ENCODE data around the gene FAAP20. TPM values are rescaled to one million over a fixed set of nuclear protein-coding genes. Genes with fewer than 3 reads are reported as not detected.

FAAP20 gene
- total and polyA plus RNA-seq, 10 of the 15 experiments (the other 5 are each of a cell fraction or from before 2014, with no cell fraction given), result 0.79 to 91.8 (median 20.9) TPM

- H2AFZ ChIP-seq (ENCODE audit: control insufficient read depth, low read depth, low read length), result no peak overlapping the region
- no peak overlapping the region for H3K4me3 ChIP-seq
- ATAC-seq (no peak), FAIRE-seq (no peak), DNase-seq (ENCODE audit: low read depth, low spot score) (no peak)
- H3K27me3 ChIP-seq (replicated peaks in 1 of 2; ENCODE audit: control insufficient read depth in 2 of 2, insufficient read depth in 2 of 2, low read length in 1 of 2), result no peaks in the 10 kb centered on the region; a peak in 1 of 4 replicates
- no peaks in the 10 kb centered on the region for H3K9me3 ChIP-seq (replicated peaks; ENCODE audit: control insufficient read depth, insufficient read depth, low read length)
- no peaks in the 10 kb centered on the region for H3K4me1 ChIP-seq (ENCODE audit: control insufficient read depth, insufficient read depth, low read length)
- H3K79me2 ChIP-seq (ENCODE audit: control insufficient read depth, insufficient read depth, low read length), result no peaks in the 10 kb centered on the region
- SMC1A ChIA-PET (ENCODE audit: uncharacterized antibody, unreplicated experiment), result no interaction called here
- intact Hi-C loops (cut with micrococcal nuclease; ENCODE audit: unreplicated experiment) (no loop called here), in situ Hi-C loops (cut with MboI) (no loop called here)
- POLR2A ChIA-PET, result no interaction called here
- no peaks in the 10 kb centered on the region for H4K20me1 ChIP-seq (ENCODE audit: control insufficient read depth, insufficient read depth)
- no TSS peak for BruUV-seq (replicated peaks)
- H3K27ac ChIP-seq (ENCODE audit: control insufficient read depth, insufficient read depth), result no peak overlapping the region
- WGBS (ENCODE audit: insufficient coverage, insufficient replicate concordance, low lambda C conversion rate, missing lambda C conversion rate), result 49% methylated on average over 31 of the region's 32 CpGs
- no peak for TF ChIP-seq SP1 (IDR thresholded peaks at IDR 0.05; ENCODE audit: low read depth, low read length)
- no peaks in the 10 kb centered on the region for H3K36me3 ChIP-seq (ENCODE audit: control insufficient read depth in 2 of 2, insufficient read depth in 2 of 2, low read length in 1 of 2)
- H3K9ac ChIP-seq (ENCODE audit: control insufficient read depth, insufficient read depth, low read length), result no peak overlapping the region
- RAD21 ChIA-PET (ENCODE audit: unreplicated experiment), result no interaction called here
- CTCF ChIA-PET, result no interaction called here
- H3K4me2 ChIP-seq (ENCODE audit: control insufficient read depth, insufficient read depth), result no peak overlapping the region
Observed at GRCh38 chr1:2213576-2214505, 19.3 kb upstream of the FAAP20 start.

DNA sequence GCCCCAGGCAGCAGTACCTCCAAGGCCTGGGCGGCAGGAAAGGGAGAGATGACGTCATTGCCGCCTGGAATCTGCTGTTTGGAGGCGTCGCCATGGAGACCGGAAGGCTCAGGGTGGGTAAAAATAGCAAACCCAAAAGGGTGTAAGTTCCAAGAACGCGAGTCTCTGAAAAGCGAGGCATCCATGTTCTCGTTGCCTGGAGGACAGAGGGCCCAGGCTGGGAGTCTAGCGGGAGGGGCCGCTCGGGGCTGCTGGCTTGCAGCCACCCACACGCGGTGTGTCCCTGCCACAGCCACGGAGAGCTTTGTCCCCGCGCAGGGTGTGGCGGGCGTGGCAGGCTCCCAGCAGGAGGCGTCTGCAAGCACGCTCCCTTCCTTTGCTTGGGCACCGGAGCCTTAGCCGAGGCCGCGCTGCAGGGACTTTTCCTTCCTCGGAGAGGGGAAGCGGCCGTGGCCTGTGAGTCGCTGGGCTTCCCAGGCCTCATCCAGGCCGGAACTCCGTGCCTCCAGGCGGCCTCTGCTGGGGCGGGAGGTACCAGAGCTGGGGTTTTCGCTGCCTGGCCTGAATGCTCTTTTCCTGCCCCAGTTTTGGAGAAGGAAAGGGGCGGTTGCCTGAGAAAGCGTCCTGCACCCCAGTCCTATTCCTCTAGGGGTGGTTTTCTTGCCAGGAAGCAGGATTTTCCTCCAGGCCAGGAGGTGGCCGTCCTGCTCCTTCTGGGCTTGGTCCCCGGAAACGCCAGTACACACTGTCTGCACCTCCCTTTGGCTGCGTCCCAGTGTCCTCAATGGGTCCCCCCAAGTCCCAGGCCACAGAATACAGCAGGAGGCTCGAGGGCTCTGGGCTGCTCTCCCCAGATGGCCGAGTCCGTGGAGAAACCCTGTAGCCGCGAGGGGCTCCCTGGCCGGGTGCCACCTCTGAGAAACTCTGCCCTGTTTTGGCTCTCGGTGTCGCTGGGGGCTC is 18.2 kb upstream of the FAAP20 start:
- Histone ChIP-seq H3K9me3 (replicated peaks; ENCODE audit: control insufficient read depth, insufficient read depth, low read length) (no peaks in the 10 kb centered on the region), H3K4me2 (ENCODE audit: control insufficient read depth, insufficient read depth) (peak overlapping the region; percentile 53; the same call in 1 of the 2 replicates), H4K20me1 (ENCODE audit: control insufficient read depth, insufficient read depth) (no peaks in the 10 kb centered on the region), H3K27ac (ENCODE audit: control insufficient read depth, insufficient read depth) (no peak overlapping the region), H2AFZ (ENCODE audit: control insufficient read depth, low read depth, low read length) (peak overlapping the region; percentile 40), H3K36me3 (ENCODE audit: control insufficient read depth in 2 of 2, insufficient read depth in 2 of 2, low read length in 1 of 2) (no peaks in the 10 kb centered on the region), H3K4me3 (no peak overlapping the region), H3K9ac (ENCODE audit: control insufficient read depth, insufficient read depth, low read length) (0 out of 2 replicates have a peak overlapping the region, but pooled peaks have one; percentile 4), H3K4me1 (ENCODE audit: control insufficient read depth, insufficient read depth, low read length) (no peaks in the 10 kb centered on the region), H3K79me2 (ENCODE audit: control insufficient read depth, insufficient read depth, low read length) (no peaks in the 10 kb centered on the region), H3K27me3 (replicated peaks in 1 of 2; ENCODE audit: control insufficient read depth in 2 of 2, insufficient read depth in 2 of 2, low read length in 1 of 2) (no peaks in the 10 kb centered on the region; a peak in 1 of 4 replicates)
- intact Hi-C loops (cut with micrococcal nuclease; ENCODE audit: unreplicated experiment) (no loop called here), in situ Hi-C loops (cut with MboI) (no loop called here)
- FAIRE-seq (no peak), ATAC-seq (peak; percentile 68), DNase-seq (ENCODE audit: low read depth, low spot score) (no peak)
- ChIA-PET SMC1A (ENCODE audit: uncharacterized antibody, unreplicated experiment) (no interaction called here), RAD21 (ENCODE audit: unreplicated experiment) (no interaction called here), CTCF (no interaction called here), POLR2A (no interaction called here)
- WGBS (ENCODE audit: insufficient coverage, insufficient replicate concordance, low lambda C conversion rate, missing lambda C conversion rate), result 10% methylated on average over 47 of the region's 49 CpGs
- no TSS peak for BruUV-seq (replicated peaks)
- TF ChIP-seq FOXK2 (IDR thresholded peaks at IDR 0.05), result no peak
- no peak for TF ChIP-seq SMARCA5 (IDR thresholded peaks at IDR 0.05)
- no peak for TF ChIP-seq SUPT20H (IDR thresholded peaks at IDR 0.05; ENCODE audit: borderline replicate concordance, control insufficient read depth, low read depth, low read length)
- TF ChIP-seq CHD2 (IDR thresholded peaks at IDR 0.05; ENCODE audit: borderline replicate concordance, low read depth, low read length), result no peak
- no peak for TF ChIP-seq IRF4 (IDR thresholded peaks at IDR 0.05; ENCODE audit: low read depth, low read length)
- no peak for TF ChIP-seq ZNF217 (IDR thresholded peaks at IDR 0.05)
- TF ChIP-seq EED (IDR thresholded peaks at IDR 0.05; ENCODE audit: low read depth), result 0 out of 2 replicates have a peak, but pooled peaks have one; percentile 22
- no peak for TF ChIP-seq MXI1 (IDR thresholded peaks at IDR 0.05; ENCODE audit: low read depth, low read length)
- TF ChIP-seq HDAC2 (IDR thresholded peaks at IDR 0.05), result no peak
- TF ChIP-seq, protein P1, sequence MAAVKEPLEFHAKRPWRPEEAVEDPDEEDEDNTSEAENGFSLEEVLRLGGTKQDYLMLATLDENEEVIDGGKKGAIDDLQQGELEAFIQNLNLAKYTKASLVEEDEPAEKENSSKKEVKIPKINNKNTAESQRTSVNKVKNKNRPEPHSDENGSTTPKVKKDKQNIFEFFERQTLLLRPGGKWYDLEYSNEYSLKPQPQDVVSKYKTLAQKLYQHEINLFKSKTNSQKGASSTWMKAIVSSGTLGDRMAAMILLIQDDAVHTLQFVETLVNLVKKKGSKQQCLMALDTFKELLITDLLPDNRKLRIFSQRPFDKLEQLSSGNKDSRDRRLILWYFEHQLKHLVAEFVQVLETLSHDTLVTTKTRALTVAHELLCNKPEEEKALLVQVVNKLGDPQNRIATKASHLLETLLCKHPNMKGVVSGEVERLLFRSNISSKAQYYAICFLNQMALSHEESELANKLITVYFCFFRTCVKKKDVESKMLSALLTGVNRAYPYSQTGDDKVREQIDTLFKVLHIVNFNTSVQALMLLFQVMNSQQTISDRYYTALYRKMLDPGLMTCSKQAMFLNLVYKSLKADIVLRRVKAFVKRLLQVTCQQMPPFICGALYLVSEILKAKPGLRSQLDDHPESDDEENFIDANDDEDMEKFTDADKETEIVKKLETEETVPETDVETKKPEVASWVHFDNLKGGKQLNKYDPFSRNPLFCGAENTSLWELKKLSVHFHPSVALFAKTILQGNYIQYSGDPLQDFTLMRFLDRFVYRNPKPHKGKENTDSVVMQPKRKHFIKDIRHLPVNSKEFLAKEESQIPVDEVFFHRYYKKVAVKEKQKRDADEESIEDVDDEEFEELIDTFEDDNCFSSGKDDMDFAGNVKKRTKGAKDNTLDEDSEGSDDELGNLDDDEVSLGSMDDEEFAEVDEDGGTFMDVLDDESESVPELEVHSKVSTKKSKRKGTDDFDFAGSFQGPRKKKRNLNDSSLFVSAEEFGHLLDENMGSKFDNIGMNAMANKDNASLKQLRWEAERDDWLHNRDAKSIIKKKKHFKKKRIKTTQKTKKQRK (IDR thresholded peaks at IDR 0.05; ENCODE audit: low read depth, low read length), result no peak
- no peak for TF ChIP-seq IKZF2 (IDR thresholded peaks at IDR 0.05)
- no peak for TF ChIP-seq MTA2 (IDR thresholded peaks at IDR 0.05; ENCODE audit: low read depth)

Measured in GM12878 (cell line).